GM23248 (cell line): Measurements from ENCODE around the gene FCER1G. TPM values are rescaled to one million over a fixed set of nuclear protein-coding genes. Genes with fewer than 3 reads are reported as not detected.
A peak's percentile ranks its signal among the peaks of the same experiment; 100 is the strongest.

Experiments
- DNase-seq: peaks from one replicate; pipeline ENCODE4 v3.0.0-alpha.2; 2015
- H2AFZ ChIP-seq: fragments of 200-600 bp; sonication (generic); 2 replicates; pipeline ENCODE4 v1.6.1; 2016; ENCODE audit warnings: antibody characterized with exemption
- H3F3A ChIP-seq: fragments of 200-600 bp; sonication (generic); 2 replicates; pipeline ENCODE4 v1.6.1; 2016; ENCODE audit warnings: mild to moderate bottlenecking, antibody characterized with exemption, mixed run types; ENCODE audit not compliant: insufficient read depth
- H3K27ac ChIP-seq: fragments of 200-600 bp; sonication (generic); 2 replicates; pipeline ENCODE4 v1.5.1; 2016; ENCODE audit warnings: mild to moderate bottlenecking
- H3K27me3 ChIP-seq: fragments of 200-600 bp; sonication (generic); replicated peaks from 2 replicates; pipeline ENCODE4 v1.6.1; 2016; ENCODE audit warnings: mild to moderate bottlenecking; ENCODE audit not compliant: insufficient read depth
- H3K36me3 ChIP-seq: fragments of 200-600 bp; sonication (generic); 2 replicates; pipeline ENCODE4 v1.6.1; 2016; ENCODE audit warnings: low read depth, mild to moderate bottlenecking
- H3K4me1 ChIP-seq: fragments of 200-600 bp; sonication (generic); 2 replicates; pipeline ENCODE4 v1.6.1; 2016; ENCODE audit warnings: mild to moderate bottlenecking; ENCODE audit not compliant: insufficient read depth
- H3K4me2 ChIP-seq: fragments of 200-600 bp; sonication (generic); one replicate; pipeline ENCODE4 v1.6.1; 2016; ENCODE audit warnings: mild to moderate bottlenecking; ENCODE audit not compliant: unreplicated experiment
- H3K4me3 ChIP-seq: fragments of 200-600 bp; sonication (generic); 2 replicates; pipeline ENCODE4 v1.5.1; 2016; ENCODE audit warnings: mild to moderate bottlenecking
- H3K79me2 ChIP-seq: fragments of 200-600 bp; sonication (generic); 2 replicates; pipeline ENCODE4 v1.6.1; 2016; ENCODE audit warnings: mild to moderate bottlenecking; ENCODE audit not compliant: insufficient read depth
- H3K9ac ChIP-seq: fragments of 200-600 bp; sonication (generic); 2 replicates; pipeline ENCODE4 v1.6.1; 2016; ENCODE audit warnings: mild to moderate bottlenecking
- H3K9me2 ChIP-seq: fragments of 200-600 bp; sonication (generic); 2 replicates; pipeline ENCODE4 v1.6.1; 2016; ENCODE audit warnings: mixed run types, mild to moderate bottlenecking, moderate library complexity; ENCODE audit not compliant: insufficient read depth
- H3K9me3 ChIP-seq: fragments of 200-600 bp; sonication (generic); one replicate; pipeline ENCODE4 v1.6.1; 2017; ENCODE audit warnings: low read depth
- H4K20me1 ChIP-seq: fragments of 200-600 bp; sonication (generic); 2 replicates; pipeline ENCODE4 v1.6.0; 2016; ENCODE audit not compliant: insufficient read depth
- EZH2 ChIP-seq: fragments of 200-600 bp; sonication (generic); IDR thresholded peaks from 2 replicates; pipeline ENCODE4 v1.6.1; 2018; ENCODE audit warnings: antibody characterized with exemption, mild to moderate bottlenecking; ENCODE audit not compliant: insufficient read depth, poor library complexity, severe bottlenecking
- EZH2phosphoT487 ChIP-seq: fragments of 200-600 bp; sonication (generic); IDR thresholded peaks from 2 replicates; pipeline ENCODE4 v1.6.1; 2018; ENCODE audit warnings: antibody characterized with exemption, moderate library complexity, mild to moderate bottlenecking, low read depth; ENCODE audit not compliant: insufficient read depth
- WGBS, 2 experiments: methylation state at CpG; one replicate each; pipeline ENCODE4 v1.1.6; 2015 to 2017; ENCODE audit warnings: low lambda C conversion rate in 2 of 2, low coverage in 1 of 2; ENCODE audit errors: missing lambda C conversion rate in 2 of 2; 5-methylcytosine and 5-hydroxymethylcytosine counted together
- in situ Hi-C: fragments of 300-500 bp; cut with MboI; formaldehyde crosslinking; loops from 2 replicates; pipeline ENCODE4 v1.15.0; 2020
- polyA plus RNA-seq: library from polyadenylated mRNA; unstranded; fragments of >200 nt; fragmentation: Nextera tagmentation; extraction: Ambion mirVana; gene quantifications from 2 replicates; pipeline ENCODE4 v1.2.1, GENCODE V29; 2016
- total RNA-seq: library from RNA; depleted of rRNA; stranded (reverse); fragments of >200 nt; shearing (Covaris generic); gene quantifications from 2 replicates; pipeline ENCODE4 v1.2.3, GENCODE V29; 2014

FCER1G gene
- total and polyA plus RNA-seq, 2 experiments from 2014 or later: 0.49 TPM; not detected in 1

DNA sequence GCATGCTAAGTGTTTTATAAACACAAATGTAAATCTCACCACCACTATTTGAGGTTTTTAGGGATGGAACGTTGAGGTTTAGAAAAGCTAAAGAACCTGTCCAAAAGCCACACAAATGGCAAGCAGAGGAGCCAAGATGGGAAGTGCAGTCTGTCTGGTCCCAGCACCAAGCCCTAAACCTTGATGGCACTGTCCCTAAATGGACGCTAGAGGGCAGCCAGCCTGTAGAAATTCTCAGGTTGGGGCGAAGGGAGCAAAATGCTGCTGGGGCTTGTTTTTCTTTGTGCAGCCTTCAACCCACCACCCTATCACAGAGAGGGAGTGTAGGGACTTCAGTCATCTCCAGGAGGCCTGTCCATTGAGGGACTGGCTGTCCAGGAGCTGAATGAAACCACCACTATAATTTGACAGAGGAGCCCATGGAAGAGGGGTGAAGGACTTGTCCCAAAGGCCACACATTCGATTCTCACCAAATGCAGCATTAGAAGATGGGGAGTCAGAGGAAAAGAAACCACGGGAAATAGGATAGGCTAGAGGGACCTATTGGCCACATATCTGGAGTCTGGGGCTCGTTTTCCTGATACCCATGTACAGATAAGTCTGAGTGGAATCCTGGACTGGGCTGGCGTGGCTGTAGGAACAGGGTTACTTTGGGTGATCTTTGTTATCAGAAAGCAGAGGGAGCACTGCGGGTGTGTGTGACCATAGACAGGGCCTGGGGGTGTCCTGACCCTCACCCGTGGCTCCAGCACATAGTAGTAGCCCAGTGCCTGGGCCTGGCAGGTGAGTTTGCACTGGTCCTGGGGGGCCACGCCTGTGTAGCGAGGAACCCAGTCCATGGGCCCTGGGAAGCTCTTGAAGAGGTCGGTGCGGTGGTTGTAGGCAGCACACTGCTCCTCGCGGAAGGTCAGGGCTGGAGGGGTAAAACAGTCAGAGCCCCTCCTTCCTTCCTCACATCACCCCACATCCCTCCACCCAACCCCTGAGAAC is 22.3 kb upstream of the FCER1G start:
- Histone ChIP-seq H3K4me3 (no peak overlapping the region), H3K9me3 (no peaks in the 10 kb centered on the region), H3K27me3 (no peaks in the 10 kb centered on the region), H3K4me1 (peaks cover 36% of the 10 kb centered on the region), H3K27ac (no peak overlapping the region; the same call in 1 of the 2 replicates), H3K79me2 (peaks cover 32% of the 10 kb centered on the region), H3K9ac (no peak overlapping the region), H3F3A (peaks cover 42% of the 10 kb centered on the region), H3K4me2 (no peak overlapping the region), H4K20me1 (no peaks in the 10 kb centered on the region), H3K9me2 (no peaks in the 10 kb centered on the region), H3K36me3 (peaks cover 11% of the 10 kb centered on the region; the same call in 1 of the 2 replicates), H2AFZ (no peak overlapping the region)
- DNase-seq: peak; percentile 88
- 59 to 61% methylated on average over 15 of the region's 15 CpGs for WGBS, 2 experiments
- no peak for TF ChIP-seq EZH2
- no peak for TF ChIP-seq EZH2phosphoT487
- in situ Hi-C loops: no loop called here

DNA sequence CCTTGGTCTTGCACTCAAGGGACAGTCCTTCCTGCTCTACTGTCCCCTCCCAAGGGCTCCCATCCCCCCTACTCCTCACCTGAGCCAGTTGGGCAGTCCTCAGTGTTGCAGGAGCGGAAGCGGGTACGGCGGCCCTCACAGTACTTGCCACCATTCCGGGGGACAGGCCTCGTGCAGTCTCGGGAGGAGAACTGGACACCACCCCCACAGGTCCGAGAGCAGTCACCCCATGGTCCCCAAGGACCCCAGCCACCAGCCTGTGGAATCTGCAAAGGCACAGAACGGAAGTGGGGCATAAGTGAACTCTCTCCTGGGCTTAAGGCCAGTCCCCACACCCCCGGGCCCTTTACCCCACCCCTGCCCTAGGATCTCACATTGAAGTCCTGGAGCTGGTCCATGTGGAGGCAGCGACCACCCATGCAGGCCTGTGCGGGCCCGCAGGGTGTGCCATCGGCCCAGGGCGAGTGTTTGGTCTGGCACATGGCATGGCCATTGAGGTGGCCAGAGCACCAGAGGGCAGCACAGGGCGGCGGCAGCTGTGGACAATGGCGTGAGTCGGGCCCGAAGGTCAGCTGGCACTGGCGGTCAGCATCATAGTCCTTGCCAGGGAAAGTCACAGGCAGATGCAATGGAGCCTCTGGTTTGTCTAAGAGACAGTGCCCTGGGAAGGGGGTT is 21.4 kb upstream of the FCER1G start:
- Histone ChIP-seq H3K9me3 (no peaks in the 10 kb centered on the region), H3K9ac (no peak overlapping the region), H3K79me2 (peaks cover 37% of the 10 kb centered on the region), H3F3A (peaks cover 40% of the 10 kb centered on the region), H3K9me2 (no peaks in the 10 kb centered on the region), H3K4me1 (peaks cover 33% of the 10 kb centered on the region), H3K27ac (no peak overlapping the region), H4K20me1 (no peaks in the 10 kb centered on the region), H2AFZ (no peak overlapping the region), H3K36me3 (peaks cover 11% of the 10 kb centered on the region; the same call in 1 of the 2 replicates), H3K4me2 (no peak overlapping the region), H3K27me3 (no peaks in the 10 kb centered on the region), H3K4me3 (no peak overlapping the region)
- 78 to 80% methylated on average over 21 of the region's 21 CpGs for WGBS, 2 experiments
- TF ChIP-seq EZH2 (no peak), EZH2phosphoT487 (no peak)
- DNase-seq: no peak
- in situ Hi-C loops: no loop called here

DNA sequence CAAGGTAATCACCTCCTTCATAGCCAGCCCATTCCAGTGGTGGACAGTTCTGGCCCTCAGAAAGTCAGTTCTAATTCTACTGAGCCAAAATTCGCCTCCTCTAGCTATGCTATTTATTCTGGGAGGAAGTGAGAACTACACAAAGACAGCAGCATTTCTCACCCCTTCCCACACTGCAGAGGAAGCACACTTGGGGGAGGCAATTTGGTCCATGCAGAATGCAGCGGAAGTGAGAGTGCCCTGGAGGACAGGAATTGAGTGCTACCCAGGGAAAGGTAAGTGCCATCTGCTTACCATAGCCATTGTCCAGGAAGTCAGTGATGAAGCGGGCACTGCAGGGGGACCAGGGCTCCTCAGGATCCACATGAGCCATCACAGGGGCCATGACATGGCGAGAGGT is 19.9 kb upstream of the FCER1G start:
- H4K20me1 ChIP-seq: no peaks in the 10 kb centered on the region
- in situ Hi-C loops: no loop called here
- no peaks in the 10 kb centered on the region for H3K9me3 ChIP-seq
- DNase-seq: no peak
- peaks cover 28% of the 10 kb centered on the region for H3K4me1 ChIP-seq
- 93 to 95% methylated on average over 4 of the region's 4 CpGs for WGBS, 2 experiments
- no peak overlapping the region for H2AFZ ChIP-seq
- H3F3A ChIP-seq: peaks cover 33% of the 10 kb centered on the region
- no peak overlapping the region; the same call in 1 of the 2 replicates for H3K4me3 ChIP-seq
- H3K27ac ChIP-seq: no peak overlapping the region
- no peaks in the 10 kb centered on the region for H3K27me3 ChIP-seq
- TF ChIP-seq EZH2: no peak
- no peak for TF ChIP-seq EZH2phosphoT487
- H3K79me2 ChIP-seq: peaks cover 37% of the 10 kb centered on the region
- H3K9ac ChIP-seq: peak overlapping the region; percentile 24; the same call in 1 of the 2 replicates
- no peaks in the 10 kb centered on the region for H3K9me2 ChIP-seq
- peaks cover 11% of the 10 kb centered on the region; the same call in 1 of the 2 replicates for H3K36me3 ChIP-seq
- H3K4me2 ChIP-seq: no peak overlapping the region

DNA sequence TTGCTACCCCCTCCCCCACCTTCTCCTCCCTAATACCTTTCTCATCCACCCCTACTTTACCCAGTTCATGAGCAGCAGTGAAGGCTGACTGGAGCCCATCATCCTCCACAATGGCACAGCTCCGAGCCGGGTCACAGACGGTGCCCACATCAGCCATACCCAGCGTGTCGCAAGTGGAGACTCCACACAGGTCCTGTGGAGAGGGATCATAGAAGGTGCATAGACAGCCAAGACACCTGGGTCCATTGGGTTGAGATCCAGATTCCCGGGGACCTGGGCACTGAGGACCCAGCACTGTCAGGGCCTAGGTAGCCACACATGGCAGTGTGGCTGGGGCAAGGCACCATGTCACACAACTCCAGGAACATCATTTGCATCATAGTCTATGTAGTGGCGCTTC is 19.0 kb upstream of the FCER1G start:
- peaks cover 11% of the 10 kb centered on the region; the same call in 1 of the 2 replicates for H3K36me3 ChIP-seq
- TF ChIP-seq EZH2phosphoT487 (no peak), EZH2 (no peak)
- 94 to 98% methylated on average over 7 of the region's 7 CpGs for WGBS, 2 experiments
- no peaks in the 10 kb centered on the region for H3K9me2 ChIP-seq
- H3K4me1 ChIP-seq: peaks cover 37% of the 10 kb centered on the region
- H3F3A ChIP-seq: peaks cover 33% of the 10 kb centered on the region
- H2AFZ ChIP-seq: no peak overlapping the region
- H3K9me3 ChIP-seq: no peaks in the 10 kb centered on the region
- in situ Hi-C loops: no loop called here
- H3K27me3 ChIP-seq: no peaks in the 10 kb centered on the region
- H4K20me1 ChIP-seq: no peaks in the 10 kb centered on the region
- H3K27ac ChIP-seq: peak overlapping the region; percentile 100
- peaks cover 37% of the 10 kb centered on the region for H3K79me2 ChIP-seq
- peak overlapping the region; percentile 98 for H3K9ac ChIP-seq
- H3K4me3 ChIP-seq: peak overlapping the region; percentile 82
- peak overlapping the region; percentile 98 for H3K4me2 ChIP-seq
- no peak for DNase-seq
